Measurements from ENCODE around the gene THBS4.

Gene THBS4

GRCh38 chr5:80052464-80052863, 17.3 kb downstream of the THBS4 start:
- no peaks in the 10 kb centered on the region for H3K9me3 ChIP-seq (ENCODE audit: insufficient read depth, low read length)
- H3K36me3 ChIP-seq (ENCODE audit: low read length) = no peaks in the 10 kb centered on the region
- H3K27ac ChIP-seq (ENCODE audit: low read depth, low read length) = no peak overlapping the region
- no peaks in the 10 kb centered on the region for H3K27me3 ChIP-seq (ENCODE audit: low read length)
- H3K79me2 ChIP-seq (ENCODE audit: insufficient read depth, low read length) = no peaks in the 10 kb centered on the region
- no peaks in the 10 kb centered on the region for H4K20me1 ChIP-seq (ENCODE audit: low read depth, low read length)
- H3K9ac ChIP-seq (ENCODE audit: low read length) = no peak overlapping the region
- no peak overlapping the region for H2AFZ ChIP-seq (ENCODE audit: low read depth, low read length, severe bottlenecking)
- no peak overlapping the region for H3K4me3 ChIP-seq (ENCODE audit: insufficient read depth, low read length, poor library complexity, severe bottlenecking)
- no peaks in the 10 kb centered on the region for H3K9me2 ChIP-seq (replicated peaks; ENCODE audit: insufficient read depth, low read length)
- no peak for TF ChIP-seq EZH2phosphoT487 (conservative IDR thresholded peaks at IDR 0.05; ENCODE audit: low read length)
- no peak overlapping the region for H3K4me2 ChIP-seq (ENCODE audit: low read depth, low read length, poor library complexity, severe bottlenecking)
- no peaks in the 10 kb centered on the region for H3F3A ChIP-seq (ENCODE audit: insufficient read depth)

- H2AFZ ChIP-seq (ENCODE audit: low read depth, low read length, severe bottlenecking) = no peak overlapping the region
- no peak overlapping the region for H3K9ac ChIP-seq (ENCODE audit: low read length)
- no peak overlapping the region for H3K4me3 ChIP-seq (ENCODE audit: insufficient read depth, low read length, poor library complexity, severe bottlenecking)
- H3K9me2 ChIP-seq (replicated peaks; ENCODE audit: insufficient read depth, low read length) = no peaks in the 10 kb centered on the region
- TF ChIP-seq EZH2phosphoT487 (conservative IDR thresholded peaks at IDR 0.05; ENCODE audit: low read length) (no peak), CTCF (IDR thresholded peaks at IDR 0.05; ENCODE audit: insufficient read depth, low read length, poor library complexity, severe bottlenecking) (no peak)
- no peak overlapping the region for H3K27ac ChIP-seq (ENCODE audit: low read depth, low read length)
- H3F3A ChIP-seq (ENCODE audit: insufficient read depth) = no peaks in the 10 kb centered on the region
- H4K20me1 ChIP-seq (ENCODE audit: low read depth, low read length) = no peaks in the 10 kb centered on the region
- no peaks in the 10 kb centered on the region for H3K79me2 ChIP-seq (ENCODE audit: insufficient read depth, low read length)
- no peaks in the 10 kb centered on the region for H3K9me3 ChIP-seq (ENCODE audit: insufficient read depth, low read length)
- H3K4me2 ChIP-seq (ENCODE audit: low read depth, low read length, poor library complexity, severe bottlenecking) = no peak overlapping the region
- no peaks in the 10 kb centered on the region for H3K27me3 ChIP-seq (ENCODE audit: low read length)
- H3K36me3 ChIP-seq (ENCODE audit: low read length) = no peaks in the 10 kb centered on the region
Measured at GRCh38 chr5:80054682-80055081, 19.5 kb downstream of the THBS4 start.

GRCh38 chr5:80055491-80056170, 20.5 kb downstream of the THBS4 start:
- no peak overlapping the region for H3K27ac ChIP-seq (ENCODE audit: low read depth, low read length)
- H2AFZ ChIP-seq (ENCODE audit: low read depth, low read length, severe bottlenecking) = no peak overlapping the region
- H3K27me3 ChIP-seq (ENCODE audit: low read length) = no peaks in the 10 kb centered on the region
- no peaks in the 10 kb centered on the region for H3K36me3 ChIP-seq (ENCODE audit: low read length)
- no peaks in the 10 kb centered on the region for H3K79me2 ChIP-seq (ENCODE audit: insufficient read depth, low read length)
- no peak overlapping the region for H3K9ac ChIP-seq (ENCODE audit: low read length)
- H4K20me1 ChIP-seq (ENCODE audit: low read depth, low read length) = no peaks in the 10 kb centered on the region
- no peak overlapping the region for H3K4me3 ChIP-seq (ENCODE audit: insufficient read depth, low read length, poor library complexity, severe bottlenecking)
- no peak overlapping the region for H3K4me2 ChIP-seq (ENCODE audit: low read depth, low read length, poor library complexity, severe bottlenecking)
- no peaks in the 10 kb centered on the region for H3K9me2 ChIP-seq (replicated peaks; ENCODE audit: insufficient read depth, low read length)
- H3F3A ChIP-seq (ENCODE audit: insufficient read depth) = no peaks in the 10 kb centered on the region
- TF ChIP-seq EZH2phosphoT487 (conservative IDR thresholded peaks at IDR 0.05; ENCODE audit: low read length) = no peak
- TF ChIP-seq CTCF (IDR thresholded peaks at IDR 0.05; ENCODE audit: insufficient read depth, low read length, poor library complexity, severe bottlenecking) = no peak
- H3K9me3 ChIP-seq (ENCODE audit: insufficient read depth, low read length) = no peaks in the 10 kb centered on the region

GRCh38 chr5:80057099-80057498, 22.0 kb downstream of the THBS4 start:
- Histone ChIP-seq H3K79me2 (ENCODE audit: insufficient read depth, low read length) (no peaks in the 10 kb centered on the region), H3K9me2 (replicated peaks; ENCODE audit: insufficient read depth, low read length) (no peaks in the 10 kb centered on the region), H2AFZ (ENCODE audit: low read depth, low read length, severe bottlenecking) (no peak overlapping the region), H3K9ac (ENCODE audit: low read length) (no peak overlapping the region), H3K9me3 (ENCODE audit: insufficient read depth, low read length) (no peaks in the 10 kb centered on the region), H3K27ac (ENCODE audit: low read depth, low read length) (no peak overlapping the region), H3K4me2 (ENCODE audit: low read depth, low read length, poor library complexity, severe bottlenecking) (no peak overlapping the region), H3K27me3 (ENCODE audit: low read length) (no peaks in the 10 kb centered on the region), H3K4me3 (ENCODE audit: insufficient read depth, low read length, poor library complexity, severe bottlenecking) (no peak overlapping the region), H4K20me1 (ENCODE audit: low read depth, low read length) (no peaks in the 10 kb centered on the region), H3F3A (ENCODE audit: insufficient read depth) (no peaks in the 10 kb centered on the region), H3K36me3 (ENCODE audit: low read length) (no peaks in the 10 kb centered on the region)
- TF ChIP-seq EZH2phosphoT487 (conservative IDR thresholded peaks at IDR 0.05; ENCODE audit: low read length) (no peak), CTCF (IDR thresholded peaks at IDR 0.05; ENCODE audit: insufficient read depth, low read length, poor library complexity, severe bottlenecking) (no peak)
